Measurements from ENCODE around the gene FCRL1. TPM values are rescaled to one million over a fixed set of nuclear protein-coding genes. Genes with fewer than 3 reads are reported as not detected.

Gene FCRL1
- under 0.01 TPM for total RNA-seq

DNA sequence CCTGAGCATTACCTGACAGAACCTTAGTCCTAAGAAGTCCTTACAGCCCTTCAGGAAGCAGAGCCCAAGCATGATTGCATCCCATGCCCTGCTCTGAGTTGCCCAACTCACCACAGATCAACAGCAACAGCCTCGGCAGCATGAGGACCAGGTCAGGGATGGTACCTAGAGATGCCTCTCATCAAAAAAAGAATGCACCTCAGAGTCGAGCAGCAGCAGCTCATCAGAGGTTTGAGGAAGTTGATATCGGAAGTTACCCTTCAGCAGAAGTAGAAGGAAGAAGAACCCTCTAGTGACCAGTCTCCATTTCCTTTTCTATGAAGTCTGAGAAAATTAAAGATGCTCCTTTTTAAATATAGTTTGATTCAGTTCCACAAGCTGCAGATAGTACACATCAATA lies at the start of gene FCRL1:
Gene FCRL1, minus strand, starts transcription at position 225 of the 400 bp plus-strand sequence. Its CDS starts 83 bp downstream, at position 142.
- Histone ChIP-seq H3K4me1 (ENCODE audit: control insufficient read depth in 3 of 3, insufficient read depth in 3 of 3, low read length in 3 of 3) (no peaks in the 10 kb centered on the region), H3K9ac (ENCODE audit: low read depth in 1 of 3, low read length in 3 of 3) (no peak within 1 kb of the TSS), H3K4me3 (ENCODE audit: low read length in 3 of 3) (no peak within 1 kb of the TSS), H3K27ac (ENCODE audit: low read depth, low read length) (no peak within 1 kb of the TSS), H3K9me3 (ENCODE audit: control insufficient read depth in 3 of 3, low read length in 3 of 3) (no peaks in the 10 kb centered on the region), H3K36me3 (ENCODE audit: control insufficient read depth in 3 of 3, insufficient read depth in 3 of 3, low read length in 3 of 3) (no peaks in the 10 kb centered on the region), H3K27me3 (ENCODE audit: control insufficient read depth in 3 of 3, insufficient read depth in 3 of 3, low read length in 3 of 3) (no peaks in the 10 kb centered on the region)

DNA sequence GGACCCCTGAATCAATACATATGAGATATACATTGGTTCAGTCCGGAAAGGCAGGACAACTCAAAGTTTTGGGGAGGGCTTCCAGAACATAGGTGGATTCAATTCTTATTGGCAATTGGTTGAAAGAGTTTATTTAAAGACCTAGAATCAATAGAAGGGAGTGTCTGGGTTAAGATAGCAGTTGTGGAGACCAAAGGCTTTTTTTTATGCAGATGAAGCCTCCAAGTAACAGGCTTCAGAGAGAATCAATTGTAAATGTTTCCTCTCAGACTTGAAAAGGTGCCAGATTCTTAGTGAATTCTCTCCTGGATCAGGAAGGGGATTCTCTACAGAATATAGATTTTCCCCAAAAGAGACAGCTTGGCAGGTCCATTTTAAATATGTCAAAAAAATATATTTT lies 48.7 kb upstream of the FCRL1 start:
- no peaks in the 10 kb centered on the region for H3K4me1 ChIP-seq (ENCODE audit: control insufficient read depth in 3 of 3, insufficient read depth in 3 of 3, low read length in 3 of 3)
- H3K9ac ChIP-seq (ENCODE audit: low read depth in 1 of 3, low read length in 3 of 3), result no peak overlapping the region

GRCh38 chr1:157862114-157863070 lies 42.5 kb upstream of the FCRL1 start:
- Histone ChIP-seq H3K9me3 (ENCODE audit: control insufficient read depth in 3 of 3, low read length in 3 of 3) (no peaks in the 10 kb centered on the region), H3K27ac (ENCODE audit: low read depth, low read length) (no peak overlapping the region), H3K4me1 (ENCODE audit: control insufficient read depth in 3 of 3, insufficient read depth in 3 of 3, low read length in 3 of 3) (no peaks in the 10 kb centered on the region), H3K4me3 (ENCODE audit: low read length in 3 of 3) (no peak overlapping the region), H3K27me3 (ENCODE audit: control insufficient read depth in 3 of 3, insufficient read depth in 3 of 3, low read length in 3 of 3) (no peaks in the 10 kb centered on the region), H3K9ac (ENCODE audit: low read depth in 1 of 3, low read length in 3 of 3) (no peak overlapping the region), H3K36me3 (ENCODE audit: control insufficient read depth in 3 of 3, insufficient read depth in 3 of 3, low read length in 3 of 3) (no peaks in the 10 kb centered on the region)

More for the DNA sequence above, 48.7 kb upstream of the FCRL1 start:
- Histone ChIP-seq H3K36me3 (ENCODE audit: control insufficient read depth in 3 of 3, insufficient read depth in 3 of 3, low read length in 3 of 3) (no peaks in the 10 kb centered on the region), H3K27ac (ENCODE audit: low read depth, low read length) (no peak overlapping the region), H3K9me3 (ENCODE audit: control insufficient read depth in 3 of 3, low read length in 3 of 3) (no peaks in the 10 kb centered on the region), H3K27me3 (ENCODE audit: control insufficient read depth in 3 of 3, insufficient read depth in 3 of 3, low read length in 3 of 3) (no peaks in the 10 kb centered on the region), H3K4me3 (ENCODE audit: low read length in 3 of 3) (no peak overlapping the region)

- H3K4me3 ChIP-seq (ENCODE audit: low read length in 3 of 3), result no peak overlapping the region
- H3K36me3 ChIP-seq (ENCODE audit: control insufficient read depth in 3 of 3, insufficient read depth in 3 of 3, low read length in 3 of 3), result no peaks in the 10 kb centered on the region
- H3K27ac ChIP-seq (ENCODE audit: low read depth, low read length), result no peak overlapping the region
- no peaks in the 10 kb centered on the region for H3K9me3 ChIP-seq (ENCODE audit: control insufficient read depth in 3 of 3, low read length in 3 of 3)
- H3K27me3 ChIP-seq (ENCODE audit: control insufficient read depth in 3 of 3, insufficient read depth in 3 of 3, low read length in 3 of 3), result no peaks in the 10 kb centered on the region
- no peaks in the 10 kb centered on the region for H3K4me1 ChIP-seq (ENCODE audit: control insufficient read depth in 3 of 3, insufficient read depth in 3 of 3, low read length in 3 of 3)
- no peak overlapping the region for H3K9ac ChIP-seq (ENCODE audit: low read depth in 1 of 3, low read length in 3 of 3)
These were observed 36.6 kb upstream of the FCRL1 start for GRCh38 chr1:157856538-157856937.

DNA sequence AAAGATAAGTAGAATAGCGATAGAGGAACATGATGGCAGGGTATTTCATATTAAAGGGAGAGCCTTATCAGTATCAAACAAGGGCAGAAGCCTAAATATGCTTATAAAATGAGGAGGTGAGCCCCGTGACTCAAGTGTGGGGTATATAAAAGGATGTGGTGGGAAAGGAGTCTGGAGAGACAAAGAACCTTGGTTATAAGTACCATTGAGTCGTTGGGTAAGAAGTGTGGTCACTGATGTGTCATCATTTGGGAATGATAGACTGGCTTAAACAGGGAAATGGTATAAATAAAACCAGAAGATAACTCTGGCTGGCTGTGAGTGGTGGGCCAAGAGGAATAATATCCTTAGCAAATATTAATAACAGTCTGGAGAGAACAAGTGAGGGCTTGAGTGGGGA lies 32.6 kb upstream of the FCRL1 start:
- Histone ChIP-seq H3K27ac (ENCODE audit: low read depth, low read length) (no peak overlapping the region), H3K27me3 (ENCODE audit: control insufficient read depth in 3 of 3, insufficient read depth in 3 of 3, low read length in 3 of 3) (no peaks in the 10 kb centered on the region)

GRCh38 chr1:157849229-157849875 lies 29.4 kb upstream of the FCRL1 start:
- H3K4me1 ChIP-seq (ENCODE audit: control insufficient read depth in 3 of 3, insufficient read depth in 3 of 3, low read length in 3 of 3), result no peaks in the 10 kb centered on the region
- H3K4me3 ChIP-seq (ENCODE audit: low read length in 3 of 3), result no peak overlapping the region
- no peaks in the 10 kb centered on the region for H3K36me3 ChIP-seq (ENCODE audit: control insufficient read depth in 3 of 3, insufficient read depth in 3 of 3, low read length in 3 of 3)
- no peak overlapping the region for H3K27ac ChIP-seq (ENCODE audit: low read depth, low read length)
- no peak overlapping the region for H3K9ac ChIP-seq (ENCODE audit: low read depth in 1 of 3, low read length in 3 of 3)
- no peaks in the 10 kb centered on the region for H3K9me3 ChIP-seq (ENCODE audit: control insufficient read depth in 3 of 3, low read length in 3 of 3)
- H3K27me3 ChIP-seq (ENCODE audit: control insufficient read depth in 3 of 3, insufficient read depth in 3 of 3, low read length in 3 of 3), result no peaks in the 10 kb centered on the region

More for the DNA sequence above, 32.6 kb upstream of the FCRL1 start:
- Histone ChIP-seq H3K4me3 (ENCODE audit: low read length in 3 of 3) (no peak overlapping the region), H3K4me1 (ENCODE audit: control insufficient read depth in 3 of 3, insufficient read depth in 3 of 3, low read length in 3 of 3) (no peaks in the 10 kb centered on the region), H3K36me3 (ENCODE audit: control insufficient read depth in 3 of 3, insufficient read depth in 3 of 3, low read length in 3 of 3) (no peaks in the 10 kb centered on the region), H3K9me3 (ENCODE audit: control insufficient read depth in 3 of 3, low read length in 3 of 3) (no peaks in the 10 kb centered on the region), H3K9ac (ENCODE audit: low read depth in 1 of 3, low read length in 3 of 3) (no peak overlapping the region)

DNA sequence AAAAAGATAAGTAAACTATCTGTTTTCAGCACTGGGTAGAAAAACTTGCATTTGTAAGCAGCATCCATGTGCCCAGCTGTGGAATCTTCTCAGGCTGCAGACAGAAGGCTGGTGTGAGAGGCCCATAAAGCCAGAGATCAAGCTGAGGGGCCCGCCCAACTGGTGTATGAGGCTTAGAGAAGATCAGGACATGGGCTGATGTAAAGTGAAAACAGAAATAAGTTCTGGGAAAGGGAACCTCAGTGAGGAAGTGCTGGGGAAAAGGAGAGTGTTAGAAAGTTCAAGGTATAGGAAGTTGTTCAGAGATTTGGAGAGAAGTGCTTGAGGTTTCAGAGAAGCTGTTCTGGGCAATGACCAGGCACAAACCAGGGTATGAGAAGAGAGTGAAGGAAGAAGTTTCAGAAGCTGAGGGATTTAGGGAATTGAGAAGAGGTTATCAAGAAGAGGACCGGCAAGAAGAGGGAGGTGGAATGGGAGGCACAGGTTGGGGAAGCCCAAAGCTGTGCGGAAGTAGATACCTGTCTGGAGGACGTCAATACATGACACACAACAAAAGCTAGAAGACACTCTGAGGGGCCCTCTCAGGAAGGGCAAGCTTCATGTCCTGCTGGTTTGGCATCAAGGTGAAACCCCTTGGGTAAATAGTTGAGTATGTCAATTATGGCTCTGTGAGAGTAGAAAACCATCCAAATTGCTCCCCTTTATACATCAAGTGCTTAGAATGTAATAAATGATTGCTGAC lies 24.3 kb upstream of the FCRL1 start:
- Histone ChIP-seq H3K9ac (ENCODE audit: low read depth in 1 of 3, low read length in 3 of 3) (no peak overlapping the region), H3K27me3 (ENCODE audit: control insufficient read depth in 3 of 3, insufficient read depth in 3 of 3, low read length in 3 of 3) (no peaks in the 10 kb centered on the region), H3K9me3 (ENCODE audit: control insufficient read depth in 3 of 3, low read length in 3 of 3) (no peaks in the 10 kb centered on the region), H3K4me1 (ENCODE audit: control insufficient read depth in 3 of 3, insufficient read depth in 3 of 3, low read length in 3 of 3) (no peaks in the 10 kb centered on the region), H3K4me3 (ENCODE audit: low read length in 3 of 3) (no peak overlapping the region), H3K36me3 (ENCODE audit: control insufficient read depth in 3 of 3, insufficient read depth in 3 of 3, low read length in 3 of 3) (no peaks in the 10 kb centered on the region), H3K27ac (ENCODE audit: low read depth, low read length) (no peak overlapping the region)

GRCh38 chr1:157842939-157843338 lies 23.0 kb upstream of the FCRL1 start:
- H3K27me3 ChIP-seq (ENCODE audit: control insufficient read depth in 3 of 3, insufficient read depth in 3 of 3, low read length in 3 of 3), result no peaks in the 10 kb centered on the region
- no peak overlapping the region for H3K27ac ChIP-seq (ENCODE audit: low read depth, low read length)
- H3K9ac ChIP-seq (ENCODE audit: low read depth in 1 of 3, low read length in 3 of 3), result no peak overlapping the region
- no peak overlapping the region for H3K4me3 ChIP-seq (ENCODE audit: low read length in 3 of 3)
- H3K9me3 ChIP-seq (ENCODE audit: control insufficient read depth in 3 of 3, low read length in 3 of 3), result no peaks in the 10 kb centered on the region
- H3K36me3 ChIP-seq (ENCODE audit: control insufficient read depth in 3 of 3, insufficient read depth in 3 of 3, low read length in 3 of 3), result no peaks in the 10 kb centered on the region
- no peaks in the 10 kb centered on the region for H3K4me1 ChIP-seq (ENCODE audit: control insufficient read depth in 3 of 3, insufficient read depth in 3 of 3, low read length in 3 of 3)

DNA sequence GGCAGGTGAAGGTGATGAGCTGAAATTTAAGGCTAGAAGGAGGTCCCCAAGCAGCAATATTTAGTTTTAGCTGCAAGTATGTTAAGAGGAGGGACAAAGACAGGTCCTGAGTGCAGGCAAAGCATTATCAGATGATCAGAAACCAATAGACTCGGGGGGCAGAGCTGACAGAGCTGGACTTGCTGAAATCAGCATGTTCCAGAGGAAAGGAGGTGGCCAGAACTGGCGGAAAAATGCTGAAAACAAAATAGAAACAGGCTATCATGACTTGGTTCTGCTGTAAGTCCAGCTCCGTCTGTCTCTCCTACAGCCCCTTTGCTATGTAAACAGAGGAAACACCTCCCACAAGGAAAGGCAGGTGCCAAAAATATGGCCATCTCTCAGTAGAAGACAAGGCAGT lies 21.8 kb upstream of the FCRL1 start, which contains the start of gene CD5L:
Gene CD5L, minus strand, starts transcription at position 101 of the 400 bp plus-strand sequence. CDS start 107 bp downstream, outside the sequence.
- H3K9me3 ChIP-seq (ENCODE audit: control insufficient read depth in 3 of 3, low read length in 3 of 3), result no peaks in the 10 kb centered on the region
- no peaks in the 10 kb centered on the region for H3K27me3 ChIP-seq (ENCODE audit: control insufficient read depth in 3 of 3, insufficient read depth in 3 of 3, low read length in 3 of 3)
- H3K27ac ChIP-seq (ENCODE audit: low read depth, low read length), result no peak within 1 kb of the TSS
- H3K9ac ChIP-seq (ENCODE audit: low read depth in 1 of 3, low read length in 3 of 3), result no peak within 1 kb of the TSS
- H3K36me3 ChIP-seq (ENCODE audit: control insufficient read depth in 3 of 3, insufficient read depth in 3 of 3, low read length in 3 of 3), result no peaks in the 10 kb centered on the region
- H3K4me1 ChIP-seq (ENCODE audit: control insufficient read depth in 3 of 3, insufficient read depth in 3 of 3, low read length in 3 of 3), result no peaks in the 10 kb centered on the region
- no peak within 1 kb of the TSS for H3K4me3 ChIP-seq (ENCODE audit: low read length in 3 of 3)

Data from skeletal muscle tissue (tissue), 4 donors.